NCI-H345 (cell line): ENCODE results near the gene DSC1.
"Not testable (repeated sequence)": the region's sequence is repeated elsewhere in the genome, so short reads cannot be mapped to it uniquely, and the experiment has no call there.

Experiments used
- DNase-seq: peaks from one replicate; lab custom pipeline; 2025; lab: John Stamatoyannopoulos, UW

The DSC1 gene

DNA sequence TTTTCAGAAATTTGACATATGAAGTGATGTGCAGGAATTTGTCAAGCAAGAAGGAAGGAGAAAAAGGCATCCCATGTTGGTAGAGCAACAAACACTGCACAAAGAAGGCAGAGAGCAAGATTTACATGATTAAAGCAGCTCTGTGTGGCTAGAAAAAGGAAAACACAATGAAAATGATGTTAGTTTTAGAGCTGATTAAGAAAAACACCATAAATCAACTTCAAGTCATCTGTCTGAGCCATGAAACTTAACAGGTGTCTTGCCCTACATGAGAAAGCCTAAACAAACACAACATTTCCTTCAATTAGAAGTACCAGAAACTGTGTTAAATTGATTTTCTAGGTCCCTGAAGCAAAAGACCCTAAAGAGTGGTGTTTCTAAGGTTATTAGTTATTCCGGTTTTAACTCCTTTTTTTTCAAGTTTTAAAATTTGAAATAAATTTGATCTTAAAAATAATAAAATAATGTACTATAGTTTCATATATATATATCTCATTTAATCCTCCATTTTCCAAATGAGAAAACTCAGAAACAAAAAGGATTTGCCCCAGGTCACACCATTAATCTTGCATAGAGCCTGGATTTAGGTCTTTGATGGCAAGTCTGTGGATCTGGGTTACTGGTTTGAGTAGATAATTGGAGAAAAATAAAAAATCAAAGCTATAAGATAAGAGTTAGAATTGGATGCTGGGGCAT lies 8.6 kb upstream of the DSC1 start:
- DNase-seq, result no peak

DNA sequence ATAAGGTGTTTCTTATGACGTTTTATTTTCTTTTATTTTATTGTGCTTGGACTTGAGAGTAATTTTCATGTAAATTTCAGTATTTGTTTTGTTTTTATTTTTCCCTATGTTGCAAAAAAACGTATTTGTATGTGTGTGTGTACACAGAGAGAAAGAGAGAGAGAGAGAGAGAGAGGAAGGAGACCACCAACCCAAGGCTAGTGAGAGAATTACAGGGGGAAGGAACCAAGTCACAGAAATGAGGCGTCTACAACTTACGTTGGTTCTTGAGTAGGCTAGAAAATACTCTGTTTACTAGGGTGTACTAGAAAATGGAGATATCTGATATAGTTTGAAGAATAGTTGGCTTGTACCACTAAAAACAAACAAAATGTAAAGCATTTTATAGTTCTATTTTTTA lies 7.7 kb upstream of the DSC1 start:
- no peak for DNase-seq

DNA sequence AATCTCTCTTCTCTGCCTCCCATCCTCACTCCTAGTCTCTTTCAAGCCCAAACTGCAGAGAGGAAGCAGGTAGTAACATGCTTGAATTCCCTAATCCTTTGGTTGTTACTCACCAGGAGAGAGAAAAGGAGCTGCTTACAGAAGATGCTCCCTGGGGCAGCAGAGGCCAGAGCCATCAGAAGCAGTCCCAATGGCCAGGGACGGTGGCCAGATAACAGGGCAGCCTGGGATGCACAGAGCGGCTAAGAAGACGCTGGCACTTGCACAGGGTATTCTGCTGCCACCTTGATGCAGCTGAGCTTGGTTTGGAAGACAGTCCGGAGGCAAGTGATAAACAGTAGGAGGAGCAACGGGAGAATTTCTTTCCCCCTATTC lies 250 bp downstream of the DSC1 start:
- DNase-seq, result no peak

DNA sequence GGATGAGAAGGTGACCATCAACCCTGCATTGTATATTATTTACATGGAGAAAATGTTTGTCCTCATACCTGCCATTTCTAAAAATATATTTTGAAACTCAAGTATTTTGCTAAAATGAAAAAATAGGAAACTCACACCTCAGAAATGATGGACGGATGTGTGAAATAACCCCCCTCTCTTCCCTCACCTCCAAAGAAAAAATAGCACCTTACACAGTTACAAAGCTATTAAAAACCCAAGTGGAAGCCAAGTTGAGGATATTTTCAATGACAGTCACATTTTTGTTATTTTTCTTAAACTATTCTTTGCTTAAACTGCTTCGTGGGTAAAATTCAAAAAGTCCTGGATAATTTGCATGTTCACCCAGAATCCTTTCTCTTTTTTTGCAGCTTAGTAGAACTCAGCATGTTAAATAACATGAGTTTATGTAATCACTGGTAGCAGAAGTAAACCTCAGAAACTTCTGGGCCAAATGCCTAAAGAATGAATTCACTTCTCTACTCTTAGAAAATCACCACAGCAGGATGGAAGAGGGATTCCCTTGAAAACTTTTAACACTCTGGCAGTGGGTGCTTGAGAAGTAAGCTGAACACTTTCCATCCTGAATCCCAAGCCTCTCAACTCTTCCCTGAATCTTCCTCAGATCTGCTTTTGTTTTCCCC lies 768 bp downstream of the DSC1 start:
- no peak for DNase-seq

DNA sequence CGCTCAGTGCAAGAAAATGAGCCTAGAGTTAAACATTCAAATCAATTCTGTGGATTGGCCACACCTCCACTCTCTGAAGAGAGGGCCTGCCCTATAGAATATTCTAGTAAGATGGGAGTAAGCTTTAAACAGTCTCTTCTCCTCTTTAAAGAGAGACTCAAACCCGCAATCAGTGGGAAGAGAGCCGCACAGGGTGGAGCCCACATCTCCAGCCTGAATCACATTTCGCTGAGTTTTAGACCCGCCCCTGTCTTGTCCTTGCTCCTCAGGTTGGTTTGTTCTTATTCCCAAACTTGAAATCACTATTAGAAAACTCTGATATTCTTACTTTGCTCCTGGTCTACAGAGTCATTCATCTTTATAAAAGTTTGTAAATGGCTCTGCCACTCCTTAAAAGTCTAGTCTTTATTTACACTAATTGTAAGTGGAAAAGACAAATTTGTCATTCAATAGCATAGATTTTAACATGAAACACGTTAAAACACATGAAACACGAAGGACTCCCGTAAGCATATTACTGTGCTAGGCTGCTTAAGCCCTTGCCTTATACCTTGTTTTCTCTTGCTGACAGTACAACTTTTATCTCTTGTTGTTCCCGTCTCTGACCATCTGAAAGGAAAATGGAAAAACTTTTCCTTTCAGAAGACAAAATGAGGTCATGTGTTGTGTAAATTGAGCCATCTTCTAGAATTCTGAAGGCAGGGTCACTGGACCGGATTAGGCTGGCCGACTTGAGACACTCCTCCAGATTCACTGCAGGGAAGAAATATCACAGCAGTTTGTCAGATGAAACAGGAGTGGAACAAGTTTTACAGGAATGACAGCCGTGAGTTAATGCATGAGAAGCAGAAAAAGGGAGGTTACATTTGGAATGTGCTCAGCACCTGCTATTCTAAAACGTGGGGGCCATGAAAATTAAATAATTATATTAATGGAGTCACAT lies 5.6 kb downstream of the DSC1 start:
- no peak for DNase-seq

DNA sequence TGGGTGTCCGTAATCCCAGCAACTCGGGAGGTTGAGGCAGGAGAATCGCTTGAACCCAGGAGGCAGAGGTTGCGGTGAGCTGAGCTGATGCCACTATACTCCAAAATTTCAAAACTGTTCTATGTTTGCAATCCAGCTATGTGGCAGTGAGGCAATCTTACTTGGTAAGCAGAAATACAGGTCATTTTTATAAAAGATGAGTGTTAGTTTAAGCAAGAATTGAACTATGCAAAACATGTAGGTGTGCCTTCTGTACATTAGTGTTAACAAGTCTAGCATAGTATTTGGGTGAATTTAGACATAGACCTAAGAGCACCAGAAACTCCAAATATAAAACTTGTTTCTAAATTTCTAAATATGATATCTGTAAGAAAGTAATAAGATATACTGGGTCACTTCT lies 7.2 kb downstream of the DSC1 start:
- DNase-seq, result no peak

DNA sequence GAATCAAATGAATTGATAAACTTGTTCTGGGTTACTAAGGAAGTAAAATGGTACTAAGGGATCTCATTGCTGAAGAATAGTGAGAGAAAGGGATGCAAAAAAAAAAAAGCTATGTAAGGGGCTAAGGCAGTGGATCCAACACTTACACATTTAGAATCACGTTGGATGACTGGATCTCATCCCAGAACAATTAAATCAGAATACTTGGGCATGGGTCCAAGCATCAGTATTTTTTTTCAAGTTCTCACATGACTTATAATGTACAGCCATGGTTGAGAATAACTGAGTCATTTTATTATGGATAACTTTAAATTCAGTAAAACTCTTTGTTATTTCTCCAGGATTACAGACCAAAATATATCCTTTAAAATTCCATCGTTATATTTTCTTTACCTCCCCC lies 8.5 kb downstream of the DSC1 start:
- DNase-seq, result no peak

DNA sequence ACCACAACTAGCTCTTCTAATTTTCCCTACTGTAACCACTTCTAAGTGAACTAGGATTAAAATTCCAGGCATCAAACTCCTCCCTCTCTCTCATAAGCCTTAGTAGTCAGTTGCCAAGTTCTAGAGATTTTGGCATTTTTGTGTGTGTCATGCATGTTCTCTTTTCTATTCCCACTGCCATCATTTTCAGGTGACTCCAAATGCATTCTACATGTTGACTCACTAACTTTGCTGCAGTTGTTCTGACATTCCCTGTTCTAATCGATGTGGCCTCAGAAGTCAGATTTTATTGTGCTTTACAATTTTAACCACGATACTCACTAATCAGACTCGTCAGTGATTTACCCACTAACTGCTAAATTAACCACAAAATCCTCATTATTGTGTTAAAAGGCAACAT lies 13.3 kb downstream of the DSC1 start:
- DNase-seq, result no peak

DNA sequence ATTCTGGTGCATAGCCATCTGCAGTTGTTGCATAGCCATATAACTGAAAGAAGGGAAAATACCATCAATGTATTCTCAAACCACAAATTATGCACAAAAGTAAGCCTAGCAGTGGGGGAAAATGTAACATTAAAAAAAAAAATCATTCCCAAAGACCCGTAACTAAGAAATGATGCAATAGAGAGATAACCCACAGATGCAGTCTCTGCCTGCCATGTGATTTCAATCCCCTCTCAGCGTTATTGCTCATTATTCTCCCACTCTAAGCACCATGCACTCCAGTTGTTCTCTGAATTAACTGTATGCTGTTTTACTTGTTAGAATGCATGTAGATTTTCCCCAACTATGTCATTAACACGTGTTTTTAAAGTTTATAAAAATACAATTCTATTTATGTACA lies 14.1 kb downstream of the DSC1 start:
- no peak for DNase-seq

DNA sequence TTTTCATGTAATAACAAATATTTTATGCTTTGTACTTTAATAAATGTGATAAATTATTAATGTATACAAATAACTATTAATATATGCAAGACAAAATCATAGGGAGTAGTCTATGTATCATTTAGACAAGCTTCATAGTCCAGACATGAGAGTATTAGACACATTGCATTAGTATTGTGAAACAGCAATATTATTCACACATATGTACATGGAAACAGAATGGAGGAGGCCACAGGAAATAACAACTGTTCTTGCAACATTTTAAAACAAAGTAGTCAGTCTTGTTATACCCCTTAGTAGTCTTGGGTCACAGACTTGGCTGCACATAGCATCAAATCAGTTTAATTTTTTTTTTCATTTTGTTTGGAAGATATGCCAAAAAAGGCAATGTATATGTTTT lies 15.8 kb downstream of the DSC1 start:
- DNase-seq, result no peak

DNA sequence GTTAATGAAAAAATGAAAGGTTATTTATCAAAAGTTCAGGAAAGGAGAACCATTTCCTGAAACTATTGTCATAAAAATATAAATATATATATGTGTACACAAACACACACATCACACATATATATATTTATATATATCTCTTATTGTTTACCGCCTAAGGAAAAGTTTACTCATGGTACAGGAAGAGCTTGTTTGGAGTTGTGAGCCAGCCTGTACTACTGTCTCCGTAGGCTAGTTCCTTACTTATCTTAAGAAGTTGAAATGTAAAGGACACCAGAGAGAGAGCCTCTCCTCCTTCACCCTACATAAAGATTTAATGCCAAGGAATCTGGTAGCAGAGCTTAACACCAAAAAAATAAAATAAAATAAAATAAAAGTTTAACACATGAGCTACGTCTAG lies 19.6 kb downstream of the DSC1 start:
- no peak for DNase-seq

DNA sequence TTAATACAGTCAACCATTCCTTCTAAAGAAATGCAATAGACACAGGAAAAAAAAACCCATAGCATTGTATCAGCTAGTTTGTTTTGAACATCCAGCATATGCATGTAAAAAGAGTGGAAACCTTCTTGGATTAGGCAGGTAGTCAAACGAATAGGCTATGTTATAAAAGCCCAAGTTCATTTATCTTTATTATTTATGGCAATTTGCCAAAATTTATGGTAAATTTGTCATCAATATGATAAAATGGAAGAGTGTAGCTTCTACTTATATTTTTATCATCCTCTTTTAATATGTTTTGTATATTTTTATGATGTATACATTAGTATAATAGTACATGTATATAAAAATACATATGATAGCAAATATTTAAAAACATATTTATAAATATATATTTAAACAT lies 23.9 kb downstream of the DSC1 start:
- no peak for DNase-seq

DNA sequence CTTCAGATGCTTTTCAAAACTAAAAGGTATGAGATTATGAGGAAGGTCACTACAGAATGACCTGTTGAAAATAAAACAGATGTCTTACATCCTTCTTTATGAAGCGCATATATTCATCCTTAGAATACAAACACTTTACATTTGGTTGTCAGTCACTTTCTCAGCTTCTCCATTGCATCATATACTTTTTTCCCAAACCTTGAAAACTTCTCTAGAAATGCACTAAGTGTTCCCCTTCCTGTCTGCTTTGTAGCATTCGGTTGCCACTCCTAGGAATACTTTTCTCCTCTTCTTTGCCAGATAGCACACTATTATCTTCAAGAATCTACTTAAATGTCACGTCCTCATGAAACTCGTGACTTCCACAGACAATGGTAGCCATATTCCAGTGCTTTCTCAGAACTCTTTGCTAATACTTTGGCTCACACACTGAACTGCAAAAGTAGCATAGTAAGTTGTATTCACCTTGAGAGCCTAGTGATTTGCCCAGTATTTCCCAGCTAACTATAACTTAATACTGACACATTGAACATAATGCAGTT lies 27.6 kb downstream of the DSC1 start:
- no peak for DNase-seq

DNA sequence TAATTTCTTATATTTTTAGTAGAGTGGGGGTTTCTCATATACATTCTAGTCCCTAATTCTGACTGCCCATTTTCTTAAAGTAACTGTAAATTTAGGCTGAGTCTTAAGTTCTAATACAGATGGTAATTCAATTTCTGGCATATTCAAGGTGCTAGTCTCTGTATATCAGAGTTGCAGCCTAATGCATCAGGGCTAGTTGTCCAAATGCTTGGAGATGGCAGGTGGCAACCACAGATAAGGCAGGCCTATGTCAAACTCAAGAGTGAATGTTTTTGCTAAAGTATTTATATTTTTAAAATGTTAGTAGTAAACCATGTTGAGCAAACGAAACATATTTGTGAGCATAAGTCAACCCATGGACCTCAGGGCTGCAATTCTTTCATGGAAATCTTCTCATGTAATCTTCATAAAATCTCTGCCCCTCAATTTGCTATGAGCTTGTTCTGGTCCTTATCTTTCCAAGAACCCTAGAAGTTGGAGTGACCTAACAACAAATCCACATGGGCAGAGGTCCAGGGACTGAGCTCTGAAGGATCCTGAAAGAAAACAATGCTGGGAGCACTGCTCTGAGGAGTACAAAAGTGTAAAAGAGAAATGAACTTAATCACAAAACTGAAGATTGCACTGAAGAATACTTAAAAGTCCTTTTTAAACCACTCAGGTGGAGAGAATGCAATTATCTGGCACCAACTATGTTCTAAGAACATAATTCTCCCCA lies 33.1 kb downstream of the DSC1 start:
- DNase-seq, result no peak

DNA sequence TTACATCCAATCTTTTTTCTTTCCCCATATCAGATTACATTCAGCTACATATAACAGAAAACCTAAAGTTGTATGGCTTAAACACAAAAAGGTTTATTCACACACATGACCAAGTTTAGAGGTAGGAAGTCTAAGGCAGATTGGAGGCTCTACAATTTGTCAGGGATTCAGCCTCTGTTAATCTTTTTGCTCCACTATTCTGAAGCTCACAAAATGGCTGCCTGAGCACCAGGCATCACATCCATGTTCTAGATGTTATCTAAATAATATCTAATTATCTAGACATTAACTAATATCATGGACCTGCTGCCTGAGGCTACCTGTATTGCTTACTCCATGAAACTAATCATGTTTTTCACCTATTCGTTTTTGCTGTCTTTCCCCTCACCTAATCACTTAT lies 36.8 kb downstream of the DSC1 start:
- no peak for DNase-seq

DNA sequence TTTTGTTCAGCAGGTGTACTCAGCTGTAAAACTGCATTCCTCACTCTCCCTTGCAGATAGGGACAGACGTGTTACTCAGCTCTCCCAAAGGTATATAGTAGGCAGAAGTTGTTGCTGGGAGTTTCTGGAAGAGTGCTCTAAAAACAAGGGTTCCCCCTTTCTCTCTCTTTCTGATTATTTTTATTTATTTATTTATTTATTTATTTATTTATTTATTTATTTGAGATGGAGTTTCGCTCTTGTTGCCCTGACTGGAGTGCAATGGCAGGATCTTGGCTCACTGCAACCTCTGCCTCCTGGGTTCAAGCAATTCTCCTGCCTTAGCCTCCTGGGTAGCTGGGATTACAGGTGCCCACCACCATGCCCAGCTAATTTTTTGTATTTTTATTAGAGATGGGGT lies 39.5 kb downstream of the DSC1 start:
- DNase-seq, result not testable (repeated sequence)

DNA sequence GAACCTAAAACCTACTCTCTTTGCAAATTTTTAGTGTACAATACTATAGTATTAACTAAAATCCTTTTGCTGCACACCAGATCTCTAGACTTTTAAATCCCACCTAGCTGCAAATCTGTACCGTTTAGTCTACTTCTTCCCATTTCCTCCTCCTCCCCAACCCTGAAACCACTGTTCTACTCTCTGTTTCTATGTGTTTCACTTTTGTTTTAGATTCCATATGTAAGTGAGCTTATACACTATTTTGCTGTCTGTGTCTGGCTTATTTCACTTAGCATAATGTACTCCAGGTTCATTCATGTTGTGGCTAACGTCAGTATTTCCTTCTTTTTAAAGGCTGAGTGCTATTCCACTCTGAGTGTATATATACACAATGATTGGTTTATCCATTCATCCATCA lies 42.1 kb downstream of the DSC1 start:
- no peak for DNase-seq

DNA sequence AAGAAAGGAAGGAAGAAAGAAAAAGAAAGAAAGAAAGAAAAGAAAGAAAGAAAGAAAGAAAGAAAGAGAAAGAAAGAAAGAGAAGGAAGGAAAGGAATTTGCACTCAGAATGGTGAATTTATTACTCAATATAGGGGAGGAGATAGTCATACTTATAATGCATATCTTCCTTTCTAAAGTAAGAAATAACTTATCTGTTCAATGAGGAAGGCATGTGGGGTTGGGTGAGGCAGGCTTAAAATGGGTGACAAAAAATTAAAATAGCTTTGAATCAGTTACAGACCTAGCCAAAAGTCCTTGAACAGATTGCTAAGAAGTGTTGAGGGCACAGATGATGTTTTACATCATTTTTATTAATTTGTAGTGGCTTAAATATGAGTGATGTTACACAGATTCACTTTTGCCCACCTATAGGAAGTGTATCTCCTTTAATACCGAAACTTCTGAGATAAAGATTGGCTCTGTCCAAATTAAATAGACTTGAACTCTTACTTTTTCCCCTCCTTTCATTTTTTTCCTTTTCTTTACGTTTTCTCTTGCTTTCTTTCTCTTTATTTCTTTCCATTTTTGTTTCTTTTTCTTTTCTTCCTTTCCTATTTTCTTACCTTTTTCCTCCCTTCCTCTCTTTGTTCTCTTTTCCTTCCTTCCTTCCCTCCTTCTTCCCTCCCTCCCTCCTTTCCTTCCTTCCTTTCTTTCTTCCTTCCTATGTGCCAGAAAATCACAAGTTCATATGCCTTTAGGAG lies 45.6 kb downstream of the DSC1 start:
- DNase-seq, result no peak

DNA sequence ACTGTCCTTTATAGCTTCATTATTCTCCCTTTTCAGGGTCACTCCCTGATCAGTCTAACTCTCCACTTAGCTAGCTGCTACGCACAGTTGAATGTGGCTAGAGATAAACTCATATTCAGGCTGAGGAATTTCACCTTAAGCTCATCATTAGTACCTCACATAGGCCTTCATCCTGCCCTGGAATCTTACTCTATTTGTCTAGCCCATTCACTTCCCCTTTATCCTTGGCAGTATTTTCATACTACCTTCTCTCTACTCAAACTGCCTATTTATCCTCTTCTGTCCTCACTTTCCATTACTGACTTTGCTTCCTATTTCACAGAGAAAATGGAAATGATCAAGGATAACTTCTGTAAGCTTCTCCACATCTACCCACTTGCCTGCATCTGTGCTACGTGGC lies 49.9 kb downstream of the DSC1 start:
- DNase-seq, result no peak

DNA sequence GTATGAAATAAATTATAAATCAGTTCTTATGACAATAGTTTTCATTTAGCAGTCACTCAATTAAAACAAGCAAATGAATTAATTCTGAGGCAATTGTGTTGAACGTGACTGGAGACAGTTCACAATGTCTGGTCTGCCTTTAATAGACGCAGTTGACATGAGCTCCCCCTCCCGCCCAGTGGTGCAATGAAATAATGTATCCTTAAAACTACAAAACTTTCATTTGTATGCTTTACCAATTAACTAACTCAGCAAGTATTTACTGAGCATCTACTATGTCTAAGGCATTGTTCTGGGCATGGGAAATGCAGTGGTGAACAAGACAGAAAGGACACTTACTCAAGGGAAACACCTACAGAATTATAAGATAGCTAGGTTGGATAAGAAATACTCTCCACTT lies 56.9 kb downstream of the DSC1 start:
- DNase-seq, result no peak

DNA sequence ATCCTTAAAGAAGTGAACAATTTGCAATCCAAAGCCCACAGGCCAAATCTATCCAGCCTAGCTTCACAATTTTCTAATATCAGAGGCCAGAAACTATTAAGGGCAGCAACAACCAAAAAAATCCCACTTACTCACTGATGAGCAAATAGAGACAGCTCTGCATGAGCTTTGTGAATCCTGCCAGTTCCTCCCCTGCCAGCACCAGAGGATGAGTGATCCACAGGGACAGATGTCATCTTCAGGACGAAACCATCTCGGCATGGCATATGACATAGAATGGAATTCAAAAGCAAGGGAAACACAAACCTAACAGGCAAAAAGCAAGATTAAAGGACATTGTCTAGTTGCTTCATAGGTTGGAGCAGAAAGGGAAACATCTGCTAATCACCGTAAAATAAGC lies 58.2 kb downstream of the DSC1 start:
- no peak for DNase-seq
